DMS 273 (cell line): ENCODE data around the gene HEMGN.
"Not testable (repeated sequence)": the region's sequence is repeated elsewhere in the genome, so short reads cannot be mapped to it uniquely, and the experiment has no call there.

ENCODE experiments used
- DNase-seq: peaks from one replicate; lab custom pipeline; 2025; ENCODE audit not compliant: unreplicated experiment; lab: John Stamatoyannopoulos, UW

Gene HEMGN

DNA sequence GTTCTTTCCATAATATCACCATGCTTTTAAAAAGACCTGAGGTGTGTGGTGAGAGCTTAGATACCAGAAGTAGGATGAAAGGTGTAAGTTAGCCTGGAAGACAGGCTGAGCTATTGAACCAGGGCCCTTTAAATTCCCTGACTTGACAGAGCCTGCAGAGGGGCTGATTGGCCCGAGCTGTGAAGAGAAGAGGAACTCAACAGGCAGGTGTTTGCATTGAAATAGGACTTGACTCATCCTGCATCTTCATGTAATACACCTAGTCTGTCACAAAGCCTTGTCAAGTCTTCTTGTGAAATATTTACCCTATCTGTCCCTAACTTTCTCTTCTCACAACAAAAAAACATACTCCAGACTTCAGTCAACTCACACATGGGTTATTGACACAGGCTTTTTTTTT, 28.5 kb upstream of the HEMGN start:
- DNase-seq = no peak

- DNase-seq = no peak
Observed at GRCh38 chr9:97964901-97965300, 26.9 kb upstream of the HEMGN start.

- DNase-seq = no peak
Observed at GRCh38 chr9:97963232-97963631, 25.3 kb upstream of the HEMGN start.

DNA sequence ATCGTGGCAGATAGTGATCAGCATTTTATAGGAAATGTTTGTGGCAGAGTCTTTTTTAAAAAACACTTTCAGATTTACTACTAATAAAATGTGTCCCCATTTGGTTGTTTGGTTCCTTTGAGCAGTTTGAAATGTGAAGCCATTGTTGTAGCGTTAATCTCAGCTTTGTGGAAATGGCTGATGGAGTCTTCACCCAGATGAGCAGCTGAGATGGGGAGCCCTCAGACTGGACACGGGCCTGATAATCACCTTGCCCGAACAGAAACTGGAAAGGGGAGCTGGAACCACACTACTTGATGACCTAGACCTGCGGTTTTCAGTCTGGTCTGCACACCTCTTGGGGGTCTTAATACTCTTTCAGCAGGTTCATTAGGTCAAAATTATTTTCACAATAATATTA, 24.6 kb upstream of the HEMGN start:
- no peak for DNase-seq

DNA sequence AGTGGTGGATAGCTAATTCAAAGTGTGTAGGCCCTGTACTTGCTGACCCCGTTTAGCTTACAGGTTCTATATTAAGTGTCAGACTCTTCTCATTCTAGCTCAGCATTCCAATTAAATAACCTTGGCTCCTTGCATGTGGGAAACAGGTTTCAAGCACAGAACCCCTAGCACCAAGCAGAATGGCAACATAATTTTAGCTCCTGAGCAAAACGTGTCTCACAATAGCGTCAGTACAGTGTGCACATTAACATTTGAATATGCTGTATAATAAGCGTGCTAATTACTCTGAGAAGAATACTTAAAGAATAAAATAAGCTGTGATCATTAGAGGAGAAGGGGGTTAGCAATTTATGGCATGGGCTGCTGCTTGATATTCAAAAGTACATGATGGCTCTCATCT, 24.2 kb upstream of the HEMGN start:
- no peak for DNase-seq

GRCh38 chr9:97961361-97961760, 23.4 kb upstream of the HEMGN start:
- no peak for DNase-seq

GRCh38 chr9:97960678-97961328, 22.8 kb upstream of the HEMGN start:
- not testable (repeated sequence) for DNase-seq

- DNase-seq = no peak
Observed at GRCh38 chr9:97959585-97959984, 21.6 kb upstream of the HEMGN start.

DNA sequence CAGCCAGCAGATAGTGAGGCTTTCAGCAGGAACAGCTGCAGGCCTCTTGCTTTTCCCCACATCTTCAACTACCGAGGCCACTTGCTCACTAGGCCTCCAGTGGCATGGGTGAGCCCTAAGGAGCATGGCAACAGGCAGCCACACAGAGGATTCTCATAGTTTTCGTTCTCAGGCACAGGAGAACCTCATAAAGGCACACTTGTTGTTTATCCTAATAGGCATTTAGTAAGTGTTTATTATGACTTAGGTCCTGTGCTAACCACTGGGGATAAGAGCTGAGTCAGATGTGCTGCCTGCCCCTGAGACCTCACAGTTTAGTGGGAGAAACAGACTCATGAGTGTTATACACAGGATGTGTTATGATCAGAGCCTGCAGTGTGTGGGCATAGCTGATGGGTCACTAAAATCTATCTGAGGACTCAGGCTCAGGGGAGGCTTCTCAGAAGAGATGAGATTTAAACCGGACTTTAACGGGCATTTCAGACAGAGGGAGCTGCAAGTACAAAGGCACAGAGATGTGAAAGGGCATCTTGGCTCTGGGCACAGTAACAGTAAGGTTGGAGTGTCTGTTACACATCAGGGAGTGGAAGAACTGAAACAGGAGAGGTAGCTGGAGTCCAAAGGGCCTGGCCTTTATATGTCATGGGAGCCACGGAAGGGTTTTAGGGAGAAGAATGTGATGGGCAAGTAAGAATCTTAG, 21.0 kb upstream of the HEMGN start:
- no peak for DNase-seq

- DNase-seq = no peak
Observed at GRCh38 chr9:97956331-97956730, 18.4 kb upstream of the HEMGN start.

GRCh38 chr9:97954550-97954989, 16.6 kb upstream of the HEMGN start:
- DNase-seq = peak; percentile 78

GRCh38 chr9:97950873-97951272, 12.9 kb upstream of the HEMGN start:
- not testable (repeated sequence) for DNase-seq

GRCh38 chr9:97947094-97947493, 9.1 kb upstream of the HEMGN start:
- not testable (repeated sequence) for DNase-seq

DNA sequence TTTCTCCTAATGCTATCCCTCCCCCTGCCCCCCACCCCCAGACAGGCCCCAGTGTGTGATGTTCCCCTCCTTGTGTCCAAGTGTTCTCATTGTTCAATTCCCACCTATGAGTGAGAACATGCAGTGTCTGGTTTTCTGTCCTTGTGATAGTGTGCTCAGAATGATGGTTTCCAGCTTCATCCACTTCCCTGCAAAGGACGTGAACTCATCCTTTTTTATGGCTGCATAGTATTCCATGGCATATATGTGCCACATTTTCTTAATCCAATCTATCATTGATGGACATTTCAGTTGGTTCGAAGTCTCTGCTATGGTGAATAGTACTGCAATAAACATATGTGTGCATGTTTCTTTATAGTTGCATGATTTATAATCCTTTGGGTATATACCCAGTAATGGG, 7.5 kb upstream of the HEMGN start:
- DNase-seq = not testable (repeated sequence)

DNA sequence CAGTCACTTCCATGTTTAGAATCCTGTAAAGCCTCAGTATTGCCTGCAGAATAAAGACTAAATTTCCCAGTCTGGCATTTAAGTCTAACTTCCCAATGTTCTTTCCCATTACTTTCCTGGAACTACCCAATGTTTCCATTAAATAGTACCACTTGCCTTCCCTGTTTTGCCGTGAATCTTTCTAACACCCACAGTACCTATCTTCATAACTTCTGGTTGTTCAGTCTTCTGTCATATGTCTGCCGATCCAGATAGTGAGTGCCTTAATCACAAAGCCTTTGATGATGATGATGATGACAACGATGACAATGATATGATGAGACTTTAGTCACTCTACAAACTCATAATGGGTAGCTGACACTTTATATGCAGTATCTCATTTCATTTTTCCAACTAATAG, 6.6 kb upstream of the HEMGN start:
- DNase-seq = no peak

GRCh38 chr9:97943308-97943855, 5.4 kb upstream of the HEMGN start:
- DNase-seq = no peak

- DNase-seq = no peak
Observed at GRCh38 chr9:97941323-97941722, 3.4 kb upstream of the HEMGN start.

GRCh38 chr9:97940741-97941140, 2.8 kb upstream of the HEMGN start:
- no peak for DNase-seq

- no peak for DNase-seq
Observed at GRCh38 chr9:97940233-97940632, 2.3 kb upstream of the HEMGN start.

DNA sequence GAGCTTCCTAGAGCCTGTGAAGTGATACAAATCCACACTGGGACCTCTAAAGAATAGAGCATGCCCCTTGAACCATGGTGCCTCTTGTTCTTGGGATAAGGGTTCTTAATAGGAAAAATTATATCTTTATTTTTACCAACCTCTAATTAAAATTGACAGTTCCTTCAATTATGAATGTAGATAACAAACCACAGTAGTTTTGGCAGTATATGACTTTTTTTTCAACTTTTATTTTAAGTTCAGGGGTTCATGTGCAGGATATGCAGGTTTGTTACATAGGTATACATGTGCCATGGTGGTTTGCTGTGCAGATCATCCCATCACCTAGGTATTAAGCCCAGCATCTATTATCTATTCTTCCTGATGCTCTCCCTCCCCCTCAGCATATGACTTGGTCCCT, 974 bp downstream of the HEMGN start:
- no peak for DNase-seq

GRCh38 chr9:97935276-97935675, 2.7 kb downstream of the HEMGN start:
- DNase-seq = no peak

DNA sequence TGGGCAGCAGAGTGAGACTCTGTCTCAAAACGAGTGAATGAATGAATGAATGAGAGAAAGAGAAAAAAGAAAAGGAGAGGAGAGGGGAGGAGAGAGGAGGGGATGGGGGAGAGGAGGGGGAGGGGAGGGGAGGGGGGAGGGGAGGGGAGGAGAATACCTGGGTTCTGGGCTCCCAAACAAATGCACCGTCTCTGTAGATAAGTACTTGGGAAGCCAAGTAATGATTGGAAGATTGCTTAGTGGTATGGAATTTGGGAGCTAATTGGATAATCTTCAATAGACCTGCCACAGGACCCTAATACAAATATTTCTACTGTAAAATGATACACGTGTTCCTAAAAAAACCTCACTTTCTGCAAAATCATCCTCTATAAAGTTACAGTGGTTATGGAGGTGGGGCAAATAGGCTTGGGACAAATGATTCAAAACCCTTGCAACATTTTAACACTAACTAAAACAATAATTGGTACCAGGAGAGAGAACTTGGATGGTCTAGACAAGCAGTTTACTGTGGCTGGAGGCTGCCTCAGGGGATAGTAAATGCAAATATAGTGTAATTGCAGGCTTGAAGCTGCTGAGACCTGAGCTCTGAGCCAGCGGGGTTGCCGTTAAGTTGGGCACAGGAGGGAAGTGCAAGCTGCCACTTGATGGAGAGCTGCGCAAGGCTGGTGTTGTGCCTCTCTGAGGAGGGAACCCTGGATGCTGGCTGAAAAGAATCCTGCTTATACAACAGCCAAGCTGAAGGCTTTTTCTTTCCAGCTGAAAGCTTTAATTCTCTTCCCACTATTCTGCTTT, 3.5 kb downstream of the HEMGN start:
- peak; percentile 84 for DNase-seq
